ENCODE results near the gene SMIM21.

The SMIM21 gene

DNA sequence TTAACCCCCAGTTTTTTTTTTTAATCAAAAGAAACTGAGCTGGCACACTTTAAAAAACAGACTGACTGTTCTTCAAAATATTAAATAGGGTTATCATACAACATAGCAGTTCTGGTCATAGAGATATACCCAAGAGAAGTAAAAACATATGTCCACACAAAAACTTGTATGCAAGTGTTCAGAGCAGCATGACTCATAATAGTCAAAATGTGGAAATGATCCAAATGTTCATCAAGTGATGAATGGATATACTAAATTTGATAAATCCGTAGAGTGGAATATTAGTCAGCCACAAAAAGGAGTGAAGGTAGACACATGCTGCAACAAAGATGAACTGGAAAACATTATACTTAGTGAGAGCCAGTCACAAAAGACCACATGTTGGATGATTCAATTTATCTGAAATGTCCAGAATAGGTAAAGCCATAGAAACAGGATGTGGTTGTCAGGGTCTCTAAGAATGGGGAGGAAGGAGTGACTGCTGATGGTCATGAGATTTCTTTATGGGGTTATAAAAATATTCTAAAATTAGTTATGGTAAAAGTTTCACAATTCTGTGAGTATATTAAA, 5.1 kb downstream of the SMIM21 start:
- no peak for DNase-seq (ENCODE audit: low spot score)

GRCh38 chr18:75421656-75422055, 5.8 kb downstream of the SMIM21 start:
- no peak for DNase-seq (ENCODE audit: low spot score)

DNA sequence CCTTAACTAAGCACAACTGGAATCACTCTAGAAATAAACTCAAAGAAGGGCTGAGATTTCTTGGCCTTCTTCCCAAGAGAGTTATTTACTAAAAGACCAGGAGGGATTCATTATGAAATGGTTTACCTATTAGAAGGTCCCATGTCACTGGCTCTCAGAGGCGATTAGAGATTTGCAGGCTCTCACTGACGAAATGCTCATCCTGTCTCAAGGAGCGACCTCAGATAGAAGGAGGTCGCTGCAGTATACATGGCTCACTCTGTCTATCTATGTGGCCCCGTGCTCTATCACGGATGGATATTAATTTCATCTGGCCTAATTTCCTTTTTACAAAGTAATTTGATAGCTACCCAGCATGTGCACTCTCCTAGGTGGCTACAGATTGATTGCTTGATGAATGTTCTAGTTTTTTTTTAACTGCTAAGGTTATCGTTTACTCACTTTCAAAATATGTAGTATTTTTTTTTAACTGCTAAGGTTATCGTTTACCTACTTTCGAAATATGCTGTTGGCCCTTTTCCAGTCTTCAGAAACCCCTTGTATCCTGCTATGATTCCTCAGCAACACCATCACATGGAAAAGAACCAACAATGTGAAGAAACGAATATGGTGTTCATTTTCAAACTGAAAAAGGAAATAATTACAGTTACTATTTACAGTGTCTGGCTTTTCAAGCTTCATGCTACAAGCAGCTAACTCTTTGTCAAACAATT, 9.1 kb downstream of the SMIM21 start:
- DNase-seq (ENCODE audit: low spot score) = no peak

DNA sequence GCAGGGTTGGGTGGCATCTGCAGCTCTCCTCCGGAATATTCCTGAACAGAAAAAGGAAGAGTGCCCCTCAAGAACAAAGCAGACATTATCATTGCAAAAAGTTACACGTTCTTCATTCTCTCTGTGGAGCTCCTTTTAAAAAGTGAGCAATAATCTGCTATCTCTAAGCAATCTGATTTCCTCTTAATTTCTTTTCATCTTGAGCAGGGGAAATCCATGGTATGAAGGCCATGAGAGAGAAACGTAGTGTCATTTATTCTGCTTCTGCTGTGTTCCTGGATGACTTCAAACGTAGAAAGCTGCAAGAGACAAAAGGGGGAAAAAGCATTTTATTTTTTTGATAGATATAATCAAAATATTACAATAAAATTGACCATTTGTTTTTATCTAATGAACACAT, 16.9 kb downstream of the SMIM21 start:
- DNase-seq (ENCODE audit: low spot score) = no peak

DNA sequence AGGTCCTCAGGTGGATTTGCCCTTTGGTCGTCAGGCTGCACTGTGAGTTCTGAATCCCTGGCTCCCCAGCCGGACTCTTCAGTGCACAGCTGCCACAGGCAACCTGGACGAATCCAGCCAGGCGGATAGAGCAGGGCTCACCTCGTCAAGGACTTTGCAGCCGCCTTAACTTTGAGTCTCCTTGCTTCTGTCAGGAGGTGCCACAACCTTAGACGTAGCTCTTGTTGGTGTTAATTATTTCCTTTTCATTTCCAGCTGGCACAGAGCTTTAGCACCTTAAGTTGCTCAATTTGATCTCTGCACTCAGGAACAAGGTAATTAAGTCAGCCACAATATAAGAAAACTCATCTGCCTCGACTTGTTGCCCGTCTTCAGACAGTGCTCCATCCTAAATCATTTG, 17.7 kb downstream of the SMIM21 start:
- no peak for DNase-seq (ENCODE audit: low spot score)

DNA sequence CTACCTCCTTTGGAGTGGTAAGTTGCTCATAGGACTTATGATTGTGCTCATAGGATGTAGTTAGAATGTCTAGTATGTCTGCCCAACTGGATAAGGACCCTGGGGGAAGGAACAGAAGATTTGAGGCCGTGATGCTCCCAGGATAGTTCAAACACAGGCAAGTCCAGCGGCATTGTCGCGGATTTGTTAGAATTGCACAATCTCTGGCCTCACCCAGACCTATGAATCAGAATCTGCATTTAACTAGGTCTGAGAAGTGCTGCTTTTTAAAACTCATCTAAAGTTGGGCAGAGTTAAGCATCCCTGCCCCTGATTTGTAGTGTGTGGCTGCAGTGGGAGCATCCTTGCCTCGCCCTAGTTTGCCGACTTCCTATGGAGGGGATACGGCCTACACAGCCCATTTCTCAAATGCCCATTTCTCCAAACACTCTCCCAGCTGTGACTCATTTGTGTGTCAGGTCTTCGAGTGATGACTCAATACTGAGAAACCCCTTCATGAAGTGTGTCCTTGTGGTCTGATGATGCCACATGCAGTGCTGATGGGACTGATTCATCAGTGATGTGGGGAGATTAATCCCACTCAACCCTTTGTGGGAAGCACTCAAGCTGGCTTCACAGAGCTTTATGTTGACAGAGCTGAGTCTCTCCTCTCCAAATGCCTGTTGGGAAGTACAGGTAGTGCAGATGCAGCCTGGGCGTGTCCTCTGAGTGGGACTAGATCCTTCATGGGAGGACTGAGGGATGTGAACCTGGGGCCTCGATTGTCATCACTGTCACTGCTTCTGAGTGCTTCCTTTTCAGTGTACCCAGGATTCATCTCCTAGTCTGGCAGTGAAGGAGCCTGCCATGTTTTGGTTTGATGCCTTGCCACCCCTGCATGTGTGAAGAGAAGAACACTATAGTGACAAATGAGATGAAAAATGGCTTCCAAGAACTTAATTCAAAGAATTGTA, 18.7 kb downstream of the SMIM21 start:
- DNase-seq (ENCODE audit: low spot score) = no peak

DNA sequence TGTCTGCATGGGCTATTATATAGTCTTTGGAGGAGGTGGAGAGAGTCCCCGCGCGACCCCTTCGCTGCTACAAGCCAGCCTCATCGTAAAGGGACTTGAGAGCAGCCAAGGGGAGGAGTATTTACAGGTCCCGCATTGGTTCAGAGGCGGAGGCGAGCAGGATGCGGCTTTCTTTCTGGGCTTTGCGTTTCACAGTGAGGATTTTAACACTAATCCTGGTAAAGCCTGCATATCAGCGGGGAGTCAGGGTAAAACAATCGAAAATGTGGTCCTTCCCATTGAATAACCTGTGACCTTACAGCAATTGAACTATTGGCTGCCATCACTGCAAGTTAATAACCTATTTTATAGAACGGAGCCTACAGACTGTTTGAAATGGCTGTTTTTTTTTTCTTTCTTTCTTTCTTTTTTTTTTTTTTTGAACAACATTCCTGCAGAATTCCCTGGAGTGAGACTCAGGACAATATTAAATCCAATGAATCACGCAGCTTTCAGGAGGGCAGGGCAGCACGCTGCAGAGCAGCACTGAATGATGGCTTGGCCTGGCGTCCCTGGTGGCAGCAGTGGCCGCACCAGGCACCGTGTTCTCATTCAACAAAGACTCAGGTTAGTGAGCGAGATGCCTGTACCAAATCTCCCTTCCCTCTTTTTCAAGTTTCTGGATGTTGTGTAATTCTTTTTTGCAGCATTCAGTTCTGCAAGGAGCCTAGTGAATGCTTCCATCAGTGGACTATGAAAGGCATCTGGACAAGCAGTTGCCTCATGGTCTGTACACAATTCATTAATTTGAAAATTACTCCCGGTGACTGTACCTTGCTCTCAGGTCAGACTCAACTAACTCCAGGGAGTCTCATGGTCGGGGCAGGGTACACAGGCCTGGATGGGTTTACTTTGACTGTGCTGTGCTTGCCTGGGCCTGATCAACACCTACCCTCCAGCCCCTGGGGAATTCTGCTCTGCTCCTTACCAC, 19.8 kb downstream of the SMIM21 start:
- DNase-seq (ENCODE audit: low spot score) = peak; percentile 54

DNA sequence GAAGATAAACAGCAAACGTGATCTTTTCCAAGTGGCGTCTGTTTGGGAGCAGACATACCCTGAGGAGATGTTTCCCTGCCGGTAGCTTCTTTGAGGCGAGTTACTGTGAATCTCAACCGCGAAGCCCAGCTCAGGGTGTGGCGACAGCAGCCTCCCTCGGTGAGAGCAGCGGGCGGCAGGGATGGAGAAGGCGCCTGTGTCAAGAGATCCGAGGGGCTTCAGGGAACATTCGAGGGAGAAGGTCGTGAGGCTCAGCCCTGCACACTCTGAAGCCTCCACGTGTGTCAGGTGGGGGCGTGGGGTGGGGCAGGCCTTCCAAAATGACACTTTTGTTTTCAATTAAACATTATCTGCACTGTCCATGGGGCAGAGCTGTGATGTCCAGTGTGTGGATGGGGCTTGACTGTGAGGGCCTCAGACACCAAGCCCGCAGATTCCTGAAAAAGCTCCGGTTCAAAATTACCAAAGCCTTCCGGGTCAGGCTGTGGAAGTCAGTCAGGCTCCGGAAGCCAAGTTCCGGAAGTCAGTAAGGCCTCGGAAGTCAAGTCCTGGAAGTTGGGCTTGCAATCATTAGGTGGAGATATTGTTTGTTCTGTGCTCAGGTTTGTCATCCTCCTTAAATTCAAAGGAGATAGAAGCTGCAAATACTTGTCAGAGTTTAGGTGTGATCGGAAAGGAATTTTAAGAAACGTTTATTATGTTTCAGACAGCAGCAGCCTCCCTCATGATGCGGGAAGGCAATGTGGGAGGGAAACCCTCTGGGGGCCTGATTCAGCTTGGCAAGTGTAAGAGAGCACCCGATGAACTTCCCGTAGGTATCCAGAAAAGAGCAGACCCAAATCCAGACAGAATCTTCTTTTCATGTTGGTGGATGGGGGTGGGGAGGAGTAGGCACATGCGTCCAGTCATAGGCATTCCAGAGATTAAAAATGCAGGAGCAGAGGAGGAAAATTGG, 20.7 kb downstream of the SMIM21 start:
- no peak for DNase-seq (ENCODE audit: low spot score)

DNA sequence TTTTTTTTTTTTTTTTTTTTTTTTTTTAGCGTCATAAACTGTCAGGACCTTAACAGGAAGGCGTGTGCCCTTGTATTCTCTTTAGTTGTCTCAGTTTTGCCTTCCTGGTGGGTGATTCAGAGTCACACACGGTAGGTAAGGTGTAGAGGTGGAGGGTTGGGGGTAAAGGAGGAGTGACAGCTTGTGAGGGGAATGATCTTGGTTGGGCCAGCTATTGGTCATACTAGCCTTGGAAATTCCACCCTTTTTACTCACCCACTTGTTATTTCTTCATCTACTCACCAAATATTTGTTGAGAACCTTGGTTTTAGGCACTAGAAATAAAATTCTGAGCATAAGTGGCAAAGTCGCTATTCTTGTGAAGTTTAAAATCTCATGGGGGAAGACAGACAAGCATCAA, 22.2 kb downstream of the SMIM21 start:
- no peak for DNase-seq (ENCODE audit: low spot score)

- no peak for DNase-seq (ENCODE audit: low spot score)
Measured at GRCh38 chr18:75400366-75400765, 27.1 kb downstream of the SMIM21 start.

DNA sequence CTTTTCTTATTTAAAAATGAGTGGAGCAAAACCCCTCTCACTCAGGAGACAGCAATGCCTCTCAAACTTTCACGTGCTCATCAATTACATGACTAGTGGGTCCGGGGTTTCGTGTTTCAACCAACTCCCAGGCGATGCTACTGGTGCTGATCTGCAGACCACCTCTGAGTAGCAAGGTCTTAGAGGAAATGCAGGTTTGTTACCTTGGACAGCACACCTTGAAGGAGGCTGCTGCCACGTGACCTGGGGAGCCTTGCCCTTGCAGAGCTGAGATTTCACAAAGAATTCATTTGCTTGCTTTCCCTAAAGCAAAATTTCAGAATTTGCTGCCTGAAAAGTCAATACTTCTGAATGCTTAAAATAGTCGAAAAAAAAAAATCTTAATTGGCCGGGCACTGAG, 32.4 kb downstream of the SMIM21 start:
- DNase-seq (ENCODE audit: low spot score) = peak; percentile 71

- no peak for DNase-seq (ENCODE audit: low spot score)
Measured at GRCh38 chr18:75393721-75394120, 33.8 kb downstream of the SMIM21 start.

DNA sequence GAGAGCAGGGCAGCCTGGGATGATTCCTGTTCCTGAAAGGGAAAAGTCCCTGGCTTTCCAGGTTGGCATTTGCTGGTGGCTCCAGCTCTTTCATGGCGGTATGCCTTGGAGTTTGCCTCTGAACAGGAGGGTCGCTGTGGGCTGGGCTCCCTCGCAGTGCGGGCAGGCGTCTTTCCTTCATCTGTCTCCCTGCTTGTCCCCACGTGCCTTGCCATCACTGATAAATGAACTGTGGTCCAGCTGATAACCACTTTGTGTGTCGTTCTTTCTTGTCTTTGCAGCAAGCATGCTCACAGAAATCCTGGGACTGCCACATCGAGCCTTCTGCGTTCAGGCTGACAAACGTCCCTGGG, 35.3 kb downstream of the SMIM21 start:
- DNase-seq (ENCODE audit: low spot score) = no peak

DNA sequence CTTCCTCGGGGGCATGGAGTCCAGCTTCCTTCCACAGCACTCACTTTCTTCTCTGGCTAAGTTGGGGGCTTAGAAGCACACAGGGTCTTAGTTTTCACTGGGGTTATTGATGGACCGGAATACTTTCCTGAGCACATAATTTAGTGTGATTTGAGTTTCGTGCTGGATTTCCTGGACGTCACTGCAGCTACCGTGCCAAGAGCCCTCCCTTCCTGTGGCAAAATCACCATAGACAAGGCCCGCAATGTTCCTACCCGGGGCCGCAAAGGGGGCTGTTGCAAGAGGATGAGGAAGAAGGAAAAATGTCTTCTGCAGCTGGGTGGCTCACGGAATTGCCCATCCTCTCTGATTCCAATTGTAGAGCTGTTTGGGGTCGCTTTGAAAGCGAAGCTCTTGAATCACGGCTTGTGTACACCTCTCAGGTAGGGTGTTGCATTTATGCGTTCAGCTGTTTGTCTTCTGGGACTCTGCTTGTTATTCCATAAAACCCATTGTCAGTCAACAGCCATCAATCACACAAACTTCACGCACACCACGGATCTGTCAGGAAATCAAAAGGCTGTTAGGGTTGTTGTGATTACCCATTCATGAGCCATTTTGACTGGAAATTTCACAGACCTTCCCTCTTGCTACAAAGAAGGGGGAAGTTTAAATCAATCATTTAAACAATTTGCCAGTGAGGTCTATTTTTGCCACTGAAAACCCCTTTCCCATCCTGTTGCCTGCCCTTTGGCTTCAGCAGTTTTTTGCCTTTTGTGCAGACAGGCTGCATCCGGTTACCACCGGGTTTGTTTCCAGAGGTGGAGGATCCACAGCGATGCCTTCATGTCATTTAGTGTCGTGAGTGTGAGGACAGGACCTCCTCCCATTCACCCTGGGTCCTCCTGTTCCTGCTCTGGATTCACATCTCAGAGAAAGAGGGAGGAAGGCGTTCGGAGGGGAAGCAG, 36.0 kb downstream of the SMIM21 start:
- no peak for DNase-seq (ENCODE audit: low spot score)

DNA sequence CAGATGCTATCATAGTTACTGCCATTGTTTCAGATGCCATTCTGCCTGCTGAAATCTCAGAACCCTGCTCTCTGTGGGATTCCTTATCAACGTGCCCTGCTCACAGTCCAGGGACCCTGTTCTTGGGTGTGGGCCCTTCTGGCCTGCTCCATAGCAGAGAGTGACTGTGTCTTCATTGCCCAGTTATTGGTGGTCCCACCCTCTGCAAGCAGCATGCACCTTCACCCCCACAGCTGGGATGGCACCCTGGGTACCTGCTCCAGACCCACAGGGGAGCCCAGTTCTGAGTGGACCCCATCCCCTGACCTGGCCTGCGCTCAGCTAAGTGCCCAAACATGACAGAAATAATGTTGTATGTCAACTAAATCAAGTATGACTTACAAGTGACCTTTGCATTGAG, 36.6 kb downstream of the SMIM21 start:
- DNase-seq (ENCODE audit: low spot score) = no peak

DNA sequence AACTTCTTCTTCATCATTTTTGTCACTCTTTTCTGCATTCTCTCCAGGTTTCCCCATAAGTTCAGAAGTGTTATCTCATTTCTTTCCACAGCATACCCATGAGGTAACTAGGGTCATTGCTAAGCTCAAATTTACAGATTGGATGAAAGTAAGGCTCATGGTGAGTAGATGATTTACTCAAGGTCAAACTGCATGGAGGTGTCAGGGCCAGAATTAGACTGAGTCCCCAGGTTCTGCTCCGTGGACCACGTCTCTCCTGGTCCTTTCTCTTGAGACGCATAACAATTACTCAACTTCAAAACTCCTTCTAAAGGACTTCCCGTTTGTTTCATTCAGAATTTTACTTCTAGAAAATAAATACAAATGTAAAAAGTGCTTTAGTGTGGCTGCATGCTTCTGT, 43.4 kb downstream of the SMIM21 start:
- no peak for DNase-seq (ENCODE audit: low spot score)

- DNase-seq (ENCODE audit: low spot score) = no peak
Measured at GRCh38 chr18:75378376-75379315, 48.9 kb downstream of the SMIM21 start.

DNA sequence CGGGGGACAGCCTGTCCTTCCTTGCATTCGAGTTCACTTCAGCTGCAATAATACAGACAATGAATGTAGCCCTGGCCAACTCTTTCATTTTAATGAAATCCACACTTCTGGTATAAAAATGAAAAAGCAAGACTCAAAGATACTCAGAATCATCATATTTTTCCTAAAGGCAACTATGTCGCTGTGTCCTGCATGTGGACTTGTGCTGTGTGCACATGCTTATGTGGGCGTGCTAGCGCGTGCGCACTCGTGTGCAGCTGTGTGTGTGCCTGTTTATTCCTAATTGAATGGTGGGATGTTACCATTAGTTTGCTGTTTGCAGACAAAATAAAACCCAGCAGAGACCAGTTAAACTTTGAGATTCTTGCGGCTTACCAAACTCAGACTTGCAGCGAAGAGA, 49.6 kb downstream of the SMIM21 start:
- DNase-seq (ENCODE audit: low spot score) = no peak
